ENCODE measurements around the gene DALRD3.

Gene DALRD3

DNA sequence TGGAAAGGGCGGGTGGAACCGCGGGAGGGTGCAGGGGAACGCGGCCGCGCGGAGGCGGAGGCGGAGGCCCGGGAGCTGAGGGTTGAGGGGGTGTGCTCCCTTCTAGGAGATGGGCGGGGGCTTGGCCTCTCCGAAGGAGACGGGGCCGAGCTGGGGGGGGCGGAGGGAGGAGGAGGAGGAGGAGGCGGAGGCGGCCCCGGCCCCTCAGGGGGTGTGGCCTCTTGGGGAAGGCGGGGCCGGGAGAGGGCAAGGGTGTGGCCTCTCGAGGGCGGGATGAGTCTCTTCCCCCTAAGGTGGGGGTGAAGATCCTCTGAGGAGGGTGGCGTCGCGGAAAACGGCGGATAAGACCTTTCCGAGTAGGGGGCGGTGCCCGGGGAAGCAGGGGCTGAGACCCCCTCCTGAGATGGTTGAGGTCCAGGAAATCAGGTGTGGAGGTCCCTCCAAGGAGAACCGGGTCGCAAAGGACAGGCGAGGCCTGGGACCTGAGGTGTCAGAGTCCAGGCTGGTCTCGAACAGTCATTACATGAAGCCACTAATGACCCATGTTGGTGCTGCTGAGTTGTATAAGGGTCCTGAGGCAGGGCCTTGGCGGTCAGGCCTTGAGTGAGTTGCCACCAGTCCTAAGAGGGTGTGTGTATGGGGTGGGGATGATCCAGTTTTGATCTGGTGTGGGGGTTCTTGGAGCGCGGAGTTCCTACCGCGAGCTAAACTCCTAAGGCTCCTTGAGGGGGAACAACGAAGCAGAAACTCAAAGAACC, 10.4 kb downstream of the DALRD3 start:
- peak; percentile 85 for DNase-seq
- in situ Hi-C loops (cut with HindIII; ENCODE audit: low pct_ligation_motif_present, low pct_unique_long_range_greater_than_20kb, low sequenced_read_pairs), result no loop called here

DNA sequence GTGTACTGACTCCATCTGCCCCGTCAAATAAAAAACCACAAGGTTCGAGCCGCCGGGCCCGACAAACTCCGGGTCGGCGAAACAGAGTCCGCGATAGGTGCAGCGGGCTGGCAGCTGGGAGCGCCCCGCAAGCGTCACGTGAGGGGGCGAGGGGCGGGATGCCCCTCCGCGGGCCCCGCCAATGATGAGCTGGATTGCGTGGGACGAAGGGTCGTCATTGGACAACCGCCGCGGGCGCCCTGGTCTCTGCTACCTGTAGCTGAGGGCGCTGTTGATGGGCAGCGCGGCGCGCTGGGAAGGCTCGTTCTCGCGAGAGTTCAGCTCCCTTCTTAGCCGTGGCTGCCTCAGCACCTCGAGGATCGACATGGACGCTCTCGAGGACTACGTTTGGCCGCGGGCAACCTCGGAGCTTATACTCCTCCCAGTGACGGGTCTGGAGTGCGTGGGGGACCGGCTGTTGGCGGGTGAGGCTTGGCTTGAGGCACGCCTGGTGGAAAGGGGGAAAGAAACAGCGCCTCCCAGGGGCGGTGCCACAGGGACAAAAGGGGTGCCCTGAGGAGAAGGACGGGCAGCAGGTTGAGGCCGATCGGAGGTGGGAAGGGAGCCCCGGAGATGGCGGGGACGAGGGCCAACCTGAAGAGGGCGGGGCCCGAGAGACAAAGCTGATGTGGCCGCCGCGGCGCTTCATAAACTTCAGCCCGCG, 11.2 kb downstream of the DALRD3 start, which contains the start of gene WDR6:
Gene WDR6, plus strand, starts transcription at position 324 of the 703 bp plus-strand sequence. Its CDS starts 41 bp downstream, at position 365.
- DNase-seq, result peak; percentile 95
- in situ Hi-C loops (cut with HindIII; ENCODE audit: low pct_ligation_motif_present, low pct_unique_long_range_greater_than_20kb, low sequenced_read_pairs), result no loop called here

GRCh38 chr3:49006408-49007067, 11.8 kb downstream of the DALRD3 start:
- in situ Hi-C loops (cut with HindIII; ENCODE audit: low pct_ligation_motif_present, low pct_unique_long_range_greater_than_20kb, low sequenced_read_pairs), result no loop called here
- DNase-seq, result peak; percentile 40

DNA sequence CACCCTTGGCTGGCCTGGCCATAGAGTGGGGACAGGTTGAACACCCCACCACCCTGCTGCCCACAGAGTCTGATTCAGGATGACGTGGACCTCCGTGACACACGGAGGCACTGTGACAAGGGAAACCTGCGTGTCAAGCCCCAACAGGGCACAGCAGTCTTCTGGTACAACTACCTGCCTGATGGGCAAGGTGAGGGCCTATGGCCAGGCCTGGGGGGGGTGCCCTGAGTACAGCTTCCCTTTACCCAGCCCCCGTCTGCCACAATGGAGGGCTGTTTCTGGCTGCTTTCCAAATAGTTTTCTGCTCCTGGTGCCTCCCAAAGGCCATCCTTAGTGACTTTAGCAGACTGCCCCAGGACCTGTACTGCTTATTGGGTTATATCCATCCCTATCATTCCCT, 12.4 kb downstream of the DALRD3 start:
- DNase-seq, result no peak
- in situ Hi-C loops (cut with HindIII; ENCODE audit: low pct_ligation_motif_present, low pct_unique_long_range_greater_than_20kb, low sequenced_read_pairs), result no loop called here

DNA sequence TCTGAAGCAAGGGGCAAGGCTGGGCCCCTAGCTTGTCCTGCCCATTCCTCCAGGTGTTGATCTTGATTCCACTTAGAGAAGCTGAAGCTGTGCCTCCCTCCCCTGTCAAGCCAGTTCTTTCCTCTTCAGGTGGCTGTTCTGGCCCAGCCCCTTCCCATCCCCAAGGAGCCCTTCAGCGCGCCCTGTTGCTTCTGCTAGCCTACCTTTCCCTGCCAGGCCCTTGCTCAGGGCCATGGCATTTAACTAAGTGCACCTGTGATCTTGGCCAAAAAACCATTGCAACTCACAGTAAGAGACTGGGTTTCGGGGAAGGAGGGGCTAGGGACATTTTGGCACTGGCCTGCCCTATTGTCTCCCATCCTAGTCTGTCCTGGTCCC, 13.1 kb downstream of the DALRD3 start:
- no peak for DNase-seq
- in situ Hi-C loops (cut with HindIII; ENCODE audit: low pct_ligation_motif_present, low pct_unique_long_range_greater_than_20kb, low sequenced_read_pairs), result no loop called here

DNA sequence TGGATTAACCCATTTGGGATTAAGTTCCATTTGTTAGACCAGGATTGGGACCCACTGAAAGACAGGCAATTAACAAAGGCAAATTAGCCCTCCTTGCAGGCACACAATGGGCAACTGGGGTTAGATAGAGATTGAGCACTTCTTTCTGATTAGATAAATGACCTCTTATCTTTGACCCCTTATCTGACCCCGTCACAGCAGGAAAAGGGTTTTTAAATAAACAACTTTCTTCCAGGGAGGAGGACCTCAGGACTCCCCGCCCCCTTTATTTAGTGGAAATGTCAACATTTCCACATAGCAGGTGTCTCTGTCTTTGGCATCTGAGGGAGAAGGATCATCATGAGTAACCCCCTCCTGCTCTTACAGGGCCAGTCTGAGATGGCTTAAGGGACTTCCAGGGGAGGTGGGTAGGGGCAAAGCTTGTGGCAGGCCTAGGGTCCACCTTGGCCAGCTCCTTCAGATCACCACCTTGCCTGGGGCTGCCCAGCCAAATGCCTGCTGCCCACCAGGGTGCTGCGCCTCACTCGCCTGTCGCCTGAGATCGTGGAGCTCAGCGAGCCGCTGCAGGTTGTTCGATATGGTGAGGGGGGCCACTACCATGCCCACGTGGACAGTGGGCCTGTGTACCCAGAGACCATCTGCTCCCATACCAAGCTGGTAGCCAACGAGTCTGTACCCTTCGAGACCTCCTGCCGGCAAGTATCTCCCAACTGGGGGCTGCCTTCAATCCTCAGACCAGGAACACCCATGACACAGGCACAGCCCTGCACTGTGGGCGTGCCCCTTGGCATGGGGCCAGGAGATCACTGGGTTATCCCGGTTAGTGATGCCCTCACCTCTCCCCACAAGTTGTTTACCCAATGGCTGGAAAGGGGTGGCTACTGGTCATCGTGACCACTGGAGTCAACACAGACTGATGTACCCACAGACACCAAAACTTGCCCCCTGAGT, 13.8 kb downstream of the DALRD3 start:
- no peak for DNase-seq
- in situ Hi-C loops (cut with HindIII; ENCODE audit: low pct_ligation_motif_present, low pct_unique_long_range_greater_than_20kb, low sequenced_read_pairs), result no loop called here

DNA sequence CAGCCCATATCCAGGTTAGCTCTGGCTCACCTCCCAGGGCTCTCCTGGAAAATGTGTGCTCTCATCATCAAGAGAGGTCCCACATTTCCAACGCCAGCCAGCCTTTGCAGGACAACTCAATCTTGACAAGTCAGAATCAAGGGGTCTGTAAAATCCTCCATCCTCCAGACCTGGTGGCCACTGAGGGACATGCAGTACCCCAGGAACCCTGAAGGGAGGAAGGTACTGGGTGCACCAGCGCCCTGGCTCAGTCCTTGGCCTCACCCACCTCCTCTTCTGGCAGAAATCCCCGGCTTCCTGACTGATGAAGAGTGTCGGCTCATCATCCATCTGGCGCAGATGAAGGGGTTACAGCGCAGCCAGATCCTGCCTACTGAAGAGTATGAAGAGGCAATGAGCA, 17.2 kb downstream of the DALRD3 start:
- in situ Hi-C loops (cut with HindIII; ENCODE audit: low pct_ligation_motif_present, low pct_unique_long_range_greater_than_20kb, low sequenced_read_pairs), result no loop called here
- no peak for DNase-seq

DNA sequence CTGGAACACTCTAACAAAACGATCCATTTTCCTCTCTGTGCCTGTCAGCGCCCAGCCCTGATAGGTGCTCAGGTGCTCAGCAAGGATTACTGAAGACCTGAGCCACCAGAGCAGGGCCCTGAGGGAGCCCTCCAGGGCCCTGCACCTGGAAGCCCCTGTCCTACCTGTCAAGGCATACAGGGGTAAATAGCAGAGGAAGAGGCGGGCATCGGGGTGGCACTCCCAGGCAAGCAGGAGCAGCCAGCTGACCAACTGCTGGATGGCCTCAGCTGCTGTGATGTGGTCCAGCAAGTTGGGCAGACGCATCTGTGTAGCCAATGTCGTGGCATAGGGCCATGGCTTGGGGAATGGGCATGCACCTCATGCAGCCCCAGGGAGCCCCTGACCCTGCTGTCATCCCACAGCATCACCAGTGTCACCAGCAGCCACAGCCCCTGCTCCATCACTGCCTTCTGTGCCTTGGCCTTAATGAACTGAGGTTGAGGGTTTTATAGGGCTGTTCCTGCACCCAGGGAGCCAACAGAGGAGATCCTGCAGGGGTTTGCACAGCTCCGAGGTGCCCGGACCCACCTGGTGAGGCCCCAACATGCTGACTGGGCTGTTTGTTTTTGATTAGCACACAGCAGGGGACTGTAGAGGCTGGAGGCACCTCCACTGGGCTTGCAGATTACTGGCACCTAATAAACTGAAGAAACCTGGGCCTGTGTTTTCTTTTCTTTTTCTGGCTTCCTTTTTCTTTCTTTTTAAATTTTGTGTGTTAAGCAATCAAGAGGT, 19.1 kb downstream of the DALRD3 start:
- DNase-seq, result no peak
- in situ Hi-C loops (cut with HindIII; ENCODE audit: low pct_ligation_motif_present, low pct_unique_long_range_greater_than_20kb, low sequenced_read_pairs), result no loop called here

- in situ Hi-C loops (cut with HindIII; ENCODE audit: low pct_ligation_motif_present, low pct_unique_long_range_greater_than_20kb, low sequenced_read_pairs), result no loop called here
- no peak for DNase-seq
Measured at GRCh38 chr3:48997714-48998637, 20.4 kb downstream of the DALRD3 start.

GRCh38 chr3:48997102-48997635, 21.2 kb downstream of the DALRD3 start:
- DNase-seq, result no peak
- in situ Hi-C loops (cut with HindIII; ENCODE audit: low pct_ligation_motif_present, low pct_unique_long_range_greater_than_20kb, low sequenced_read_pairs), result no loop called here

DNA sequence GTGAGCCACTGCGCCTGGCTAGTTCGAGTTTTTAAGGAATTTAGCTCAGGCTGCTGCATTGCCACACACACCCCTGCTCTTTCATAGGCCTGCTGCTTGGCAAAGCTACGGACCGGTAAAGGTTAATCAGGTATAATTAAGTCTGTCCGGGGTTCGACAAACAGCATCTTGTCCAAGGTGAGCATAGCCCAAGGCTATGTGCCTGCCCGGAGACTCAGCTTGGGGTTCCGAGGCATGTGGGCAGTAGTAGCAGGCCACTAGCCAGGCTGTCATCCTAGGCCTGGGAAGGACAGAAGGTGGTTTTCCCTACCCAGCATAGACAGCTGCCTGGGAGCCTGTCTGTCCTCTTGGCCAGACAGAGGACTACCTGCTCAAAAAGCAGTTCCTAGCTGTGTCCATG, 21.7 kb downstream of the DALRD3 start:
- in situ Hi-C loops (cut with HindIII; ENCODE audit: low pct_ligation_motif_present, low pct_unique_long_range_greater_than_20kb, low sequenced_read_pairs), result no loop called here
- DNase-seq, result no peak

- no peak for DNase-seq
- in situ Hi-C loops (cut with HindIII; ENCODE audit: low pct_ligation_motif_present, low pct_unique_long_range_greater_than_20kb, low sequenced_read_pairs), result no loop called here
Measured at GRCh38 chr3:48993834-48994233, 24.5 kb downstream of the DALRD3 start.

GRCh38 chr3:48991851-48992545, 26.4 kb downstream of the DALRD3 start:
- DNase-seq, result no peak
- in situ Hi-C loops (cut with HindIII; ENCODE audit: low pct_ligation_motif_present, low pct_unique_long_range_greater_than_20kb, low sequenced_read_pairs), result no loop called here

- DNase-seq, result peak; percentile 34
- in situ Hi-C loops (cut with HindIII; ENCODE audit: low pct_ligation_motif_present, low pct_unique_long_range_greater_than_20kb, low sequenced_read_pairs), result no loop called here
Measured at GRCh38 chr3:48990636-48991469, 27.5 kb downstream of the DALRD3 start.
